DND-41 (cell line): Measurements from ENCODE around the gene PDIK1L.

ENCODE experiments used
- ATAC-seq: fragments of 200-7000 bp; cut with Tn5 transposase; 3 replicates; pipeline ENCODE4 v1.9.1; 2021; ENCODE audit warnings: low read depth; ENCODE audit not compliant: insufficient read depth
- DNase-seq: peaks from one replicate; pipeline ENCODE4 v3.0.0-alpha.2; 2020
- H2AFZ ChIP-seq: 2 replicates; pipeline ENCODE4 v1.6.0; 2012; ENCODE audit warnings: low read depth, low read length
- H3K27ac ChIP-seq: 2 replicates; pipeline ENCODE4 v1.5.1; 2012; ENCODE audit warnings: low read length, inconsistent platforms
- H3K27me3 ChIP-seq: fragments of 200-600 bp; sonication (generic); 2 replicates; pipeline ENCODE4 v1.6.0; 2012; ENCODE audit warnings: low read length, mild to moderate bottlenecking, inconsistent platforms; ENCODE audit not compliant: insufficient read depth, poor library complexity
- H3K36me3 ChIP-seq: 2 replicates; pipeline ENCODE4 v1.5.1; 2012; ENCODE audit warnings: low read length, inconsistent platforms; ENCODE audit not compliant: insufficient read depth
- H3K4me1 ChIP-seq: 2 replicates; pipeline ENCODE4 v1.5.1; 2012; ENCODE audit warnings: mild to moderate bottlenecking, low read length; ENCODE audit not compliant: insufficient read depth
- H3K4me2 ChIP-seq: 2 replicates; pipeline ENCODE4 v1.6.0; 2012; ENCODE audit warnings: mild to moderate bottlenecking, moderate library complexity, low read length, inconsistent platforms; ENCODE audit not compliant: insufficient read depth
- H3K4me3 ChIP-seq, 2 experiments: fragments of 200-600 bp in 1 of 2; shearing (Covaris generic) in 1 of 2; 2 replicates each; pipeline ENCODE4 v1.5.1; 2012 to 2016; ENCODE audit warnings: inconsistent platforms in 2 of 2, low read length in 2 of 2, mild to moderate bottlenecking in 2 of 2, low read depth in 1 of 2, moderate library complexity in 1 of 2
- H3K79me2 ChIP-seq: 2 replicates; pipeline ENCODE4 v1.6.0; 2012; ENCODE audit warnings: low read length, inconsistent platforms; ENCODE audit not compliant: insufficient read depth
- H3K9ac ChIP-seq: 2 replicates; pipeline ENCODE4 v1.6.0; 2012; ENCODE audit warnings: low read depth, mild to moderate bottlenecking, inconsistent platforms, low read length, moderate library complexity
- H3K9me3 ChIP-seq: 2 replicates; pipeline ENCODE4 v1.5.1; 2012; ENCODE audit warnings: low read length, moderate library complexity, mild to moderate bottlenecking, inconsistent platforms; ENCODE audit not compliant: insufficient read depth, severe bottlenecking
- H4K20me1 ChIP-seq: 2 replicates; pipeline ENCODE4 v1.6.0; 2012; ENCODE audit warnings: low read length; ENCODE audit not compliant: insufficient read depth
- EZH2 ChIP-seq: IDR thresholded peaks from 3 replicates; pipeline ENCODE4 v1.6.1; 2012; ENCODE audit warnings: borderline replicate concordance, low read depth, mild to moderate bottlenecking, moderate library complexity, low read length, inconsistent platforms; ENCODE audit not compliant: severe bottlenecking
- TF ChIP-seq, protein P1 (sequence below): IDR thresholded peaks from 2 replicates; pipeline ENCODE4 v1.5.1; 2012; ENCODE audit warnings: borderline replicate concordance, low read length, moderate library complexity, mild to moderate bottlenecking; ENCODE audit not compliant: poor library complexity, severe bottlenecking; ENCODE audit errors: extremely low read depth

Gene PDIK1L

GRCh38 chr1:26066857-26067256 lies 44.8 kb upstream of the PDIK1L start:
- ATAC-seq = no peak
- Histone ChIP-seq H3K9ac (no peak overlapping the region), H2AFZ (no peak overlapping the region), H3K9me3 (no peaks in the 10 kb centered on the region), H3K36me3 (no peaks in the 10 kb centered on the region), H3K79me2 (no peaks in the 10 kb centered on the region), H3K27ac (no peak overlapping the region), H3K4me2 (no peak overlapping the region), H3K4me3 (no peak overlapping the region), H3K27me3 (peaks cover 14% of the 10 kb centered on the region), H4K20me1 (no peaks in the 10 kb centered on the region), H3K4me1 (no peaks in the 10 kb centered on the region)
- TF ChIP-seq, protein P1, sequence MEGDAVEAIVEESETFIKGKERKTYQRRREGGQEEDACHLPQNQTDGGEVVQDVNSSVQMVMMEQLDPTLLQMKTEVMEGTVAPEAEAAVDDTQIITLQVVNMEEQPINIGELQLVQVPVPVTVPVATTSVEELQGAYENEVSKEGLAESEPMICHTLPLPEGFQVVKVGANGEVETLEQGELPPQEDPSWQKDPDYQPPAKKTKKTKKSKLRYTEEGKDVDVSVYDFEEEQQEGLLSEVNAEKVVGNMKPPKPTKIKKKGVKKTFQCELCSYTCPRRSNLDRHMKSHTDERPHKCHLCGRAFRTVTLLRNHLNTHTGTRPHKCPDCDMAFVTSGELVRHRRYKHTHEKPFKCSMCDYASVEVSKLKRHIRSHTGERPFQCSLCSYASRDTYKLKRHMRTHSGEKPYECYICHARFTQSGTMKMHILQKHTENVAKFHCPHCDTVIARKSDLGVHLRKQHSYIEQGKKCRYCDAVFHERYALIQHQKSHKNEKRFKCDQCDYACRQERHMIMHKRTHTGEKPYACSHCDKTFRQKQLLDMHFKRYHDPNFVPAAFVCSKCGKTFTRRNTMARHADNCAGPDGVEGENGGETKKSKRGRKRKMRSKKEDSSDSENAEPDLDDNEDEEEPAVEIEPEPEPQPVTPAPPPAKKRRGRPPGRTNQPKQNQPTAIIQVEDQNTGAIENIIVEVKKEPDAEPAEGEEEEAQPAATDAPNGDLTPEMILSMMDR = no peak
- TF ChIP-seq EZH2 = no peak
- no peak for DNase-seq

DNA sequence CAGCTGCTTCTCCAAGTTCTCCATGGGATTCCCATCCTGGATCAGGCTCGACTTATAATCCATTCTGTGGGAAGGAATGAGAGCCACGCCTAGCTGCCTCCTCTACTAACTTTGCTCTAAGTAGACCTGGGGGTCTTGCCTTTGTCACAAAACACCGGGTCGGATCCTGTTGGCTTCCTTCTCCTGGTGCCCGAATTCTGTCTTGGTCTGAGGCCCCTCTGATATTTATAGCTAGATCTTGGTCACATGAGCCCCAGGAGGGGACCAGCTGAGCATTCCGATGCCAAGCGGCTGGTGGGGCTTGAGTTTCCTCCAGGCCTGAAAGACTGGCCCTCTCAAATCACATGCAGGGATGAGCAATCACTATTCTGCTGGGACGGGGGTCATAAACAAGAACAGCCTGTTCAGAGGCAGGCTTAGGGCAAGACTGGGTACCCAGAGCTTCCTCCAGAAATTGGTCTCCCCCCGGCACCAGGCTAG lies 44.2 kb upstream of the PDIK1L start, which contains the start of gene TRIM63:
TRIM63 (minus strand) TSS at position 199 of the 480 bp plus-strand sequence; CDS start at position 63, 136 bp downstream.
- Histone ChIP-seq H2AFZ (no peak within 1 kb of the TSS), H4K20me1 (no peaks in the 10 kb centered on the region), H3K4me1 (no peaks in the 10 kb centered on the region), H3K4me2 (no peak within 1 kb of the TSS), H3K9ac (no peak within 1 kb of the TSS), H3K9me3 (no peaks in the 10 kb centered on the region), H3K79me2 (no peaks in the 10 kb centered on the region), H3K36me3 (no peaks in the 10 kb centered on the region), H3K4me3 (no peak within 1 kb of the TSS), H3K27me3 (peaks cover 14% of the 10 kb centered on the region), H3K27ac (no peak within 1 kb of the TSS)
- TF ChIP-seq EZH2 = no peak
- TF ChIP-seq, protein P1 = no peak
- no peak for ATAC-seq
- DNase-seq = no peak

DNA sequence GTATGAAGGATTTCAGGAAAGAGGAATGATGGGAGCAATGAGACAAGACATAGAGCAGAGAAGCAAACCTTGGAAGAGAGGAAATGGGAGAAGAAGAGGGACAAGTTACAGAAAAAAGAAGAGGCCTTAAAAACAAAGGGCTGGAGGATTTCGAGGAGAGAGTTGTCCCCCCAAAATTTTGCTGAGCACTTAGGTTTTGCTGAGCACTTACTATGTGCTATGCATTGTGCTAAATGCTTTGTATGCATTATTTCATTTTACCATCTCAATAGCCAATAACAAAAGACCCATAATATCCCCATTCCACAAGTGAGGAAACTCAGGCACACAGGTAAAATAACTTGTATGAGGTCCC lies 41.7 kb upstream of the PDIK1L start:
- Histone ChIP-seq H3K79me2 (no peaks in the 10 kb centered on the region), H3K9me3 (no peaks in the 10 kb centered on the region), H3K4me1 (no peaks in the 10 kb centered on the region), H3K4me2 (no peak overlapping the region), H4K20me1 (no peaks in the 10 kb centered on the region), H3K27me3 (peaks cover 14% of the 10 kb centered on the region), H3K27ac (no peak overlapping the region), H3K36me3 (no peaks in the 10 kb centered on the region), H2AFZ (no peak overlapping the region), H3K4me3 (no peak overlapping the region), H3K9ac (no peak overlapping the region)
- no peak for DNase-seq
- ATAC-seq = no peak
- TF ChIP-seq, protein P1 = no peak
- no peak for TF ChIP-seq EZH2
